GM19035 (cell line): ENCODE results near the gene CD1D.

Experiments
- ATAC-seq: cut with Tn5 transposase; IDR thresholded peaks from one replicate; pipeline ENCODE4 v1.9.1; 2021; ENCODE audit not compliant: unreplicated experiment

The CD1D gene

GRCh38 chr1:158180741-158181576, at the start of gene CD1D:
Gene CD1D, plus strand, starts transcription at chr1:158180895. Its CDS starts 207 bp downstream, at chr1:158181102.
- ATAC-seq, result no peak

- no peak for ATAC-seq
Observed at GRCh38 chr1:158131217-158131616, 49.5 kb upstream of the CD1D start.

GRCh38 chr1:158140764-158141192, 39.9 kb upstream of the CD1D start:
- ATAC-seq, result no peak

GRCh38 chr1:158145173-158145719, 35.4 kb upstream of the CD1D start:
- no peak for ATAC-seq

- no peak for ATAC-seq
Observed at GRCh38 chr1:158146165-158146564, 34.5 kb upstream of the CD1D start.

GRCh38 chr1:158146739-158147138, 34.0 kb upstream of the CD1D start:
- no peak for ATAC-seq

- no peak for ATAC-seq
Observed at GRCh38 chr1:158147401-158147800, 33.3 kb upstream of the CD1D start.

- no peak for ATAC-seq
Observed at GRCh38 chr1:158147869-158148268, 32.8 kb upstream of the CD1D start.

- no peak for ATAC-seq
Observed at GRCh38 chr1:158148468-158148867, 32.2 kb upstream of the CD1D start.

- no peak for ATAC-seq
Observed at GRCh38 chr1:158149175-158149574, 31.5 kb upstream of the CD1D start.

GRCh38 chr1:158149577-158150269, 31.0 kb upstream of the CD1D start:
- no peak for ATAC-seq

GRCh38 chr1:158150523-158150922, 30.2 kb upstream of the CD1D start:
- ATAC-seq, result no peak

- ATAC-seq, result no peak
Observed at GRCh38 chr1:158153179-158153578, 27.5 kb upstream of the CD1D start.

GRCh38 chr1:158153746-158154444, 26.8 kb upstream of the CD1D start:
- no peak for ATAC-seq

GRCh38 chr1:158154501-158154900, 26.2 kb upstream of the CD1D start:
- no peak for ATAC-seq

GRCh38 chr1:158155673-158156072, 25.0 kb upstream of the CD1D start:
- ATAC-seq, result no peak

GRCh38 chr1:158159597-158159996, 21.1 kb upstream of the CD1D start:
- no peak for ATAC-seq

- no peak for ATAC-seq
Observed at GRCh38 chr1:158161446-158161845, 19.2 kb upstream of the CD1D start.

GRCh38 chr1:158163000-158163947, 17.4 kb upstream of the CD1D start:
- peak; percentile 98 for ATAC-seq

- ATAC-seq, result no peak
Observed at GRCh38 chr1:158169105-158169504, 11.6 kb upstream of the CD1D start.
